Heart right ventricle (tissue), 16 donors: ENCODE measurements around the gene MXD1. TPM values are rescaled to one million over a fixed set of nuclear protein-coding genes. Genes with fewer than 3 reads are reported as not detected.

Experiments
- ATAC-seq, 8 donors: fragments of 200-7000 bp; cut with Tn5 transposase; one replicate each; pipeline ENCODE4 v1.9.1; 2020; ENCODE audit warnings: mild to moderate bottlenecking in 8 of 8, moderate library complexity in 8 of 8, moderate number of reproducible peaks in 1 of 8
- DNase-seq, 2 donors: peaks; one replicate each; pipeline ENCODE4 v3.0.0-alpha.2; 2020
- H3K27ac ChIP-seq, 10 donors: fragments of 200-600 bp; sonication (generic) in 2 of 10; one replicate each; pipeline versions ENCODE4 v1.5.0 to v1.8.0; 2020 to 2022; ENCODE audit warnings: mild to moderate bottlenecking in 3 of 10
- H3K27me3 ChIP-seq, 7 donors: fragments of 200-600 bp; one replicate each; pipeline ENCODE4 v1.8.0; 2021 to 2022; ENCODE audit warnings: mild to moderate bottlenecking in 2 of 7
- H3K36me3 ChIP-seq, 9 donors: fragments of 200-600 bp; sonication (generic) in 1 of 9; one replicate each; pipeline versions ENCODE4 v1.5.0 to v1.8.0; 2020 to 2022; ENCODE audit warnings: mild to moderate bottlenecking in 2 of 9
- H3K4me1 ChIP-seq, 9 donors: fragments of 200-600 bp; sonication (generic) in 1 of 9; one replicate each; pipeline versions ENCODE4 v1.5.0 to v1.8.0; 2020 to 2022; ENCODE audit warnings: mild to moderate bottlenecking in 4 of 9
- H3K4me3 ChIP-seq, 10 donors: fragments of 200-600 bp; sonication (generic) in 2 of 10; one replicate each; pipeline versions ENCODE4 v1.5.0 to v1.8.0; 2020 to 2022; ENCODE audit warnings: mild to moderate bottlenecking in 7 of 10, moderate library complexity in 2 of 10
- H3K9me3 ChIP-seq, 11 donors: fragments of 200-600 bp in 10 of 11; sonication (generic) in 2 of 11; one replicate each; pipeline versions ENCODE4 v1.5.0 to v1.8.0; 2013 to 2022; ENCODE audit warnings: mild to moderate bottlenecking in 2 of 11, control low read depth in 1 of 11, moderate library complexity in 1 of 11
- WGBS, 2 donors: extraction: QIAGEN DNeasy Blood & Tissue Kit; methylation state at CpG; one replicate each; pipeline ENCODE4 v1.1.7; 2013; ENCODE audit warnings: inconsistent platforms in 1 of 2; 5-methylcytosine and 5-hydroxymethylcytosine counted together
- intact Hi-C, 10 donors: fragments of 100-400 bp; cut with DNase I; formaldehyde crosslinking; loops; one replicate each; pipeline versions ENCODE4 v1.11.1 to v1.14.2; 2022
- polyA plus RNA-seq, 2 donors: library from polyadenylated mRNA; stranded (reverse); fragments of 200-250 nt; gene quantifications; one replicate each; pipeline ENCODE4 v1.2.3, GENCODE V29; 2013
- total RNA-seq, 10 donors: library from RNA; stranded (reverse); fragmentation: NEBNext Ultra II Directional in 3 of 10; extraction: Animal tissue kit (Norgen Biotek cat#: 25700) in 3 of 10; gene quantifications; one replicate each; pipeline versions ENCODE4 v1.2.1 to v1.2.4, GENCODE V29; 2021 to 2023
- TF ChIP-seq, protein P1 (sequence below), 9 donors: fragments of 200-600 bp; sonication (generic) in 2 of 9; IDR thresholded peaks; one replicate each; pipeline versions ENCODE4 v1.5.0 to v1.8.0; 2021 to 2022; ENCODE audit warnings: antibody characterized with exemption in 9 of 9, mild to moderate bottlenecking in 5 of 9, moderate library complexity in 1 of 9
- donor health status: Arrhythmogenic right ventricular cardiomyopathy.
- donor health status: ischemic (EF 13 %, LVEDD 7.1; RV severe dilation, severe dysfunction).
- donor health status: healthy with polysubstance abuse.
- donor health status: DM: no; HTN: yes; CAD: no.
- donor health status: DM: no; HTN: no; CAD: no.
- donor health status: ischemic (EF 25% LVEDD 6.9; RV normal size, moderate dysfunction).
- donor health status: ischemic (EF 25% LVEDD 5.7; RV mildly dilated, moderate dysfunction).
- donor health status: healthy.
- donor health status: DM: yes; HTN: yes; CAD: no.
- donor health status: Ischemic cardiomyopathy.
- donor health status: ischemic (EF 35%, LVEDD 5.7; RV mildly dilated, moderate dysfunction).
- donor health status: nonischemic (EF 11% LVEDD 7.7; RV severe dilation, severe dysfunction).
- donor health status: DM: yes; HTN: yes; CAD: no.
- donor health status: PGD.
- donor health status: ischemic (EF 29% LVEDD 5.4; RV normal size, mild dysfunction).
- donor health status: nonischemic (EF 23%, LVEDD 6.1; RV moderate dilation, normal function).

The MXD1 gene
- total and polyA plus RNA-seq, 12 donors: 2.0 to 11.6 (median 5.9) TPM

DNA sequence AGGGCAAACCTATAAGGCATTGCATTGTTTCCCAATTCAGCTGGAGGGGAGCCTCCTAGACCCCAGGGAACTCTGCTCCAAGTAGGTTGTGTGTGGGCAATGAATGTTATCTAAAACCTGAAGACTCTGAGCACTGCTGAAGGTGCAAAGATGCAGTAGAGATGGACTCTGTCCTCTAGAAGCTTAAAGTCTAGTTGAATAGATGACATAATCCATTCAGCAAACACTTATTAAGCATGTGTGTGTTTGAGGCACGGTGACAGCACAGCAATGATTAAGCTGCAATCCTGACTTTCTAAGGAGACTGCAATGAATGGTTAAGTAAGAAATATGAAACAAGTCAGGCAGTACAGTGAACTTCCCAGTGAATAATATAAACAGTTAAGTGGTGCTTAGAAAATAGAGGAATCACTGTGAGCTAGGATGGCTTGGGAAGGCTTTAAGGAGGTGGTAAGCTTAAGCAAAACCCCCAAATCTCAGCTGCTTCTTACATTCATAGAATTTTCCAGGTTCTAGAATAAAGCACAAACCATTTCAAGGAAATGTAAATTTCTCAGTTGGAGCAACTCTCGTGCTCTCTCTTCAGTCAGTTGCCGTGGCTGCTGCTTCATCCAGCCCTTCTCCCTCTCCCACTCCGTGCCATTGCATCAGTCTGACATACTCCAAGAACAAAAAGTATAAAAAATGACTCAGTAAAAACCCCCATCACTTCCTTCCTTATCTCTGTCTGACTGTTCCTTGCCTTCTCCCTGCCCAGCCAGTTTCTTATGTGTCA is 19.1 kb downstream of the MXD1 start:
- TF ChIP-seq, protein P1, sequence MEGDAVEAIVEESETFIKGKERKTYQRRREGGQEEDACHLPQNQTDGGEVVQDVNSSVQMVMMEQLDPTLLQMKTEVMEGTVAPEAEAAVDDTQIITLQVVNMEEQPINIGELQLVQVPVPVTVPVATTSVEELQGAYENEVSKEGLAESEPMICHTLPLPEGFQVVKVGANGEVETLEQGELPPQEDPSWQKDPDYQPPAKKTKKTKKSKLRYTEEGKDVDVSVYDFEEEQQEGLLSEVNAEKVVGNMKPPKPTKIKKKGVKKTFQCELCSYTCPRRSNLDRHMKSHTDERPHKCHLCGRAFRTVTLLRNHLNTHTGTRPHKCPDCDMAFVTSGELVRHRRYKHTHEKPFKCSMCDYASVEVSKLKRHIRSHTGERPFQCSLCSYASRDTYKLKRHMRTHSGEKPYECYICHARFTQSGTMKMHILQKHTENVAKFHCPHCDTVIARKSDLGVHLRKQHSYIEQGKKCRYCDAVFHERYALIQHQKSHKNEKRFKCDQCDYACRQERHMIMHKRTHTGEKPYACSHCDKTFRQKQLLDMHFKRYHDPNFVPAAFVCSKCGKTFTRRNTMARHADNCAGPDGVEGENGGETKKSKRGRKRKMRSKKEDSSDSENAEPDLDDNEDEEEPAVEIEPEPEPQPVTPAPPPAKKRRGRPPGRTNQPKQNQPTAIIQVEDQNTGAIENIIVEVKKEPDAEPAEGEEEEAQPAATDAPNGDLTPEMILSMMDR (IDR thresholded peaks at IDR 0.05): no peak
- 52 to 59% methylated on average over 4 of the region's 4 CpGs for WGBS, 2 donors
- H3K4me1 ChIP-seq: peaks cover 5 to 64% (median 14%) of the 10 kb centered on the region in 9 donors
- ATAC-seq: peak in 6 of 8 donors; percentile 44 to 88 (median 62)
- peak overlapping the region in 3 of 10 donors; percentile 10 to 84 (median 15) for H3K27ac ChIP-seq
- intact Hi-C loops: loop anchor here in 1 of 10 donors (10.0 kb wide), 1 partner anchor 131 kb away; no protein-coding TSS in a partner anchor
- peaks cover 0 to 70% (median 38%) of the 10 kb centered on the region in 9 donors for H3K36me3 ChIP-seq
- no peak for DNase-seq
- H3K27me3 ChIP-seq: no peaks in the 10 kb centered on the region
- H3K9me3 ChIP-seq: no peaks in the 10 kb centered on the region
- H3K4me3 ChIP-seq: no peak overlapping the region

DNA sequence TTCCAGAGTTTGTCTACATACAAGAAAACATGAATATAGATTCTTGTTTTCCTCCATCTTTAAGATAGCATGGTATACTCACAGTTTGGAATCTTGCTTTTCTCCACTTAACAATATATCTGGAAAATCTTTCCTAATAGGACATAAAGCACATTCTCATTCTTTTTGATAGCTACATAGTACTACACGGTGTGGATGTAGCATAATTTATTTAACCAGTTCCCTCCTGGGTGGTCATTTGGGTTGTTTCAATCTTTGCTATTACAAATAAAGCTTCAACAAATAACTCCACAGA is 19.7 kb downstream of the MXD1 start:
- ATAC-seq: no peak
- WGBS, 2 donors: 57 to 59% methylated on average over 1 of the region's 1 CpG
- Histone ChIP-seq H3K27me3 (no peaks in the 10 kb centered on the region), H3K27ac (peak overlapping the region in 1 of 10 donors; percentile 84), H3K4me1 (peaks cover 5 to 59% (median 14%) of the 10 kb centered on the region in 9 donors), H3K36me3 (peaks cover 0 to 70% (median 43%) of the 10 kb centered on the region in 9 donors), H3K9me3 (no peaks in the 10 kb centered on the region), H3K4me3 (no peak overlapping the region)
- intact Hi-C loops: loop anchor here in 1 of 10 donors (10.0 kb wide), 1 partner anchor 130 kb away; no protein-coding TSS in a partner anchor
- no peak for DNase-seq
- TF ChIP-seq, protein P1 (IDR thresholded peaks at IDR 0.05): no peak

DNA sequence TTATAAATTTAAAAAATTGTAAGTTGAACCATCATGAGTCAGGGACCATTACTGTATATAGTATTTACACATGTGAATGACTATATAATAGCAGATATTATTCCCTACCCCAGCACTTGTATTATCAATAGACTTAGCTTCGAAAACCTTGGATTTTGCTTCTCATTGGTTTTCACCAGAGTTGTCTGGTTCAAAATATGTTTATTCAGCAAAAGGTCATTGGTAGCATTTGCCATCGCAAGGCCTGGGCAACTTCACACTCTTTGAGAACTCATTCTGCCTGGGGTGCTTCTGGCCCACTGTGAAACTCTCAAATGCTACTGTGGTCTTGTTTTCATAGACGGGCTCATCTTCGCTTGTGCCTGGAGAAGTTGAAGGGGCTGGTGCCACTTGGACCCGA is 20.1 kb downstream of the MXD1 start:
- TF ChIP-seq, protein P1 (IDR thresholded peaks at IDR 0.05): no peak
- intact Hi-C loops: loop anchor here in 1 of 10 donors (10.0 kb wide), 1 partner anchor 130 kb away; no protein-coding TSS in a partner anchor
- no peaks in the 10 kb centered on the region for H3K9me3 ChIP-seq
- WGBS, 2 donors: 96 to 98% methylated on average over 5 of the region's 5 CpGs
- H3K36me3 ChIP-seq: peaks cover 0 to 70% (median 45%) of the 10 kb centered on the region in 9 donors
- no peaks in the 10 kb centered on the region for H3K27me3 ChIP-seq
- no peak for DNase-seq
- no peak overlapping the region for H3K4me3 ChIP-seq
- no peak for ATAC-seq
- H3K4me1 ChIP-seq: peaks cover 5 to 55% (median 14%) of the 10 kb centered on the region in 9 donors
- peak overlapping the region in 1 of 10 donors; percentile 84 for H3K27ac ChIP-seq

DNA sequence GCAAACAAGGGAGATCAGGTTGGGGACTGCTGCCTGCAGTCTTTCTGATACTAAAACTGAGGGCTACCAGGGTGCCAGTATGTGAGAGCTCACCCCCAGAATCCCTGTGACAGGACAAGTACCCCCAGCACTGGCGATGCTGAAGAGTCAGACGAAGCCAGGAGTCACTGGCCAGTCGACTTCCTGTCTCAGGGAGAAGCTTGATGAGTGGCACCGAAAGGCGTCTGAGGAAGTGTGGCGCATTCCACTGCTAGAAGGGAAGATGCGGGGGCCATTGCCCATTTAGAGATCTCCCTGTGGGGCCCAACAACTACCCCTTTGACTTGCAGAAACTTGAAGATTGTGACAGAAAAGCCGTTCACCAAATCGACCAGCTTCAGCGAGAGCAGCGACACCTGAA is 22.0 kb downstream of the MXD1 start:
- no peak overlapping the region for H3K4me3 ChIP-seq
- H3K27ac ChIP-seq: peak overlapping the region in 1 of 10 donors; percentile 10
- H3K36me3 ChIP-seq: peaks cover 0 to 79% (median 49%) of the 10 kb centered on the region in 9 donors
- no peaks in the 10 kb centered on the region for H3K9me3 ChIP-seq
- ATAC-seq: no peak
- TF ChIP-seq, protein P1 (IDR thresholded peaks at IDR 0.05): no peak
- H3K4me1 ChIP-seq: peaks cover 5 to 36% (median 14%) of the 10 kb centered on the region in 9 donors
- H3K27me3 ChIP-seq: no peaks in the 10 kb centered on the region
- no peak for DNase-seq
- WGBS, 2 donors: 80 to 83% methylated on average over 11 of the region's 11 CpGs
- intact Hi-C loops: loop anchor here in 1 of 10 donors (10.0 kb wide), 1 partner anchor 128 kb away; no protein-coding TSS in a partner anchor
